EH (cell line): ENCODE data around the gene TFEB.

Experiments
- DNase-seq: peaks from one replicate; pipeline ENCODE4 v3.0.0-alpha.2; 2015; ENCODE audit warnings: low read depth

TFEB gene

GRCh38 chr6:41651962-41652657 is 83.3 kb downstream of the TFEB start:
- no peak for DNase-seq

GRCh38 chr6:41651246-41651961 is 84.0 kb downstream of the TFEB start:
- no peak for DNase-seq

- no peak for DNase-seq
Observed at GRCh38 chr6:41650120-41650519, 85.3 kb downstream of the TFEB start.

- no peak for DNase-seq
Observed at GRCh38 chr6:41649596-41649995, 85.8 kb downstream of the TFEB start.

- DNase-seq = no peak
Observed at GRCh38 chr6:41648921-41649320, 86.5 kb downstream of the TFEB start.

- DNase-seq = no peak
Observed at GRCh38 chr6:41648070-41648585, 87.3 kb downstream of the TFEB start.

GRCh38 chr6:41647061-41647511 is 88.3 kb downstream of the TFEB start:
- no peak for DNase-seq

GRCh38 chr6:41646026-41646795 is 89.2 kb downstream of the TFEB start:
- no peak for DNase-seq

GRCh38 chr6:41645007-41645618 is 90.3 kb downstream of the TFEB start:
- no peak for DNase-seq

GRCh38 chr6:41644297-41644879 is 91.0 kb downstream of the TFEB start:
- DNase-seq = no peak

GRCh38 chr6:41643899-41644269 is 91.5 kb downstream of the TFEB start:
- no peak for DNase-seq

GRCh38 chr6:41642960-41643898 is 92.2 kb downstream of the TFEB start:
- no peak for DNase-seq

GRCh38 chr6:41642090-41642959 is 93.1 kb downstream of the TFEB start:
- DNase-seq = no peak

GRCh38 chr6:41641352-41641925 is 94.0 kb downstream of the TFEB start:
- DNase-seq = no peak

GRCh38 chr6:41640426-41640825 is 95.0 kb downstream of the TFEB start:
- DNase-seq = no peak

- no peak for DNase-seq
Observed at GRCh38 chr6:41639809-41640371, 95.5 kb downstream of the TFEB start.

GRCh38 chr6:41638935-41639808 is 96.2 kb downstream of the TFEB start:
- no peak for DNase-seq
